ENCODE results near the gene PIK3R5.

PIK3R5 gene

DNA sequence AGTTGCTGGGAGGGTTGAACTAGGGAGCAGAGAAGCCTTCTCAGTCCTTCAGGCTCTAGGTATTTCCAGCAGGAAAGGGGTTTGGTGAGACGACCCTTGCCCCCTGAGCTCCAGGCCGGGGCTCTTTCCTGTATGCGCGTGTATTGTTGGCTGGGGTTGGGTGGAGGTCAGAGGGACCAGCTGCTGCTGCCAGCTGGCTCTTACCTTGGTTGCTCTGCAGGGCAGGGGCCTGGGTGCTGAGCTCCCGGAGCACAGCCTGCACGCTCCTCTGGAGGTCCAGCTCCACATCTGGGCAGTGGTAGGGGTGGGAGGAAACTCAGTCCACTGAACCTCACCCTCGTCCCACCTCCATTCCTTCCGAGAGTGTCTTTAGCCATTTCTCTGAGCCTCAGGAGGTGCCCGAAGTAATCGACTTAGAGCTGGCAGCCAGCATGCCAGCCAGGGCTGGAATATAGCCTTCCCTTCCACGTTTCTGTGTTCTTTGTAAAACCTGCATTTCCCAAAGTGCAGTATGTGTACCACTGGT is 126.0 kb downstream of the PIK3R5 start:
- in situ Hi-C loops (cut with HindIII; ENCODE audit: low sequenced_read_pairs) = no loop called here

DNA sequence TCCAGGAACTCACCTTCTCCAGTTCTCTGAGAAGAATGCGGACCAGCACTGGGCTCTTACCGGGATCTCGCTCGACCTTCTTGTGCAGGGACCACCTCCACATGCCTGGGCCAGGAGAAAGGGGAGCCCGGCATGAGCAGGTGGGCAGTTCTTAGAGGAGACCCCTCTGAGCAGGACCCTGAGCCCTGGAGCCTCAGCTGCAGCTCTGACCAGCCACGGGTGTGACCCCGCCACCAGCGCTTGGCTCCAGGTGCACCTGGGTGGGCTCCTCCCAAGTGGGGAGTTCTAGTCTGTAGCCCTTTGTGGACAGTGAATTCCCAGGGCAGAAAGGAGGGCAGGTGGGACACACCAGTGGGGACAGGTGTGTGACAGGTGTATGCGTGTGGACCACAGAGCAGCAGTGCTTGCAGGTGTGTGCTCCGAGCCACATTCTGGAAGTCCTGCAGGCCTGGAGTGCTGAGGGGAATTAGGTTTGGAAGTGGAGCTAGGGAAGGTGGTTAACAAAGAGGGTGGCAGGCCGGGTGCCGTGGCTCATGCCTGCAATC is 126.9 kb downstream of the PIK3R5 start:
- in situ Hi-C loops (cut with HindIII; ENCODE audit: low sequenced_read_pairs) = no loop called here

DNA sequence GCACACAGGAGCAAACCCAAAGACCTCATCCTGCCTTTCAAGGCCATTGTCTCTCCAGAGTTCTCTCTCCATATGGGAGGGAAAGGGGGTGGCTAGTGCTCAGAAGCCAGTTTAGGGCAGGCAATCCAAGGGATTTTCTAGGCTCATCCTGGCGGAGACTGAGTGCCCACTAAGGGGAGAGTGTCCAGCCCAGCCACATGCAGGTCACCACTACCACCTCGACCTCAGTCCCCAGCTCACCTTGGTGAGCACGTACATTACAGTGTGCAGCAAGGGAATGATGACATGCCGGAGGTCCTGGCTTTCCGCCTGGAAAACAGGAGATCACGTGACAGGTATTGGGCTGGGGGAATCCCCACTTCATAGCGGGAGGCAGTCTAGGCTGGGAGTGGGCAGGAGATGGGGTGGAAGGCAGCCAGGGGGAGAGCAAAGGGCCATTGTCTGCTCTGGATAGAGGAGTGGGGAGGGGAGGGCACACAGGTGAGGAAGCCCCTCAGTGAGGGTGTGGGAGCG is 127.9 kb downstream of the PIK3R5 start:
- in situ Hi-C loops (cut with HindIII; ENCODE audit: low sequenced_read_pairs) = no loop called here

DNA sequence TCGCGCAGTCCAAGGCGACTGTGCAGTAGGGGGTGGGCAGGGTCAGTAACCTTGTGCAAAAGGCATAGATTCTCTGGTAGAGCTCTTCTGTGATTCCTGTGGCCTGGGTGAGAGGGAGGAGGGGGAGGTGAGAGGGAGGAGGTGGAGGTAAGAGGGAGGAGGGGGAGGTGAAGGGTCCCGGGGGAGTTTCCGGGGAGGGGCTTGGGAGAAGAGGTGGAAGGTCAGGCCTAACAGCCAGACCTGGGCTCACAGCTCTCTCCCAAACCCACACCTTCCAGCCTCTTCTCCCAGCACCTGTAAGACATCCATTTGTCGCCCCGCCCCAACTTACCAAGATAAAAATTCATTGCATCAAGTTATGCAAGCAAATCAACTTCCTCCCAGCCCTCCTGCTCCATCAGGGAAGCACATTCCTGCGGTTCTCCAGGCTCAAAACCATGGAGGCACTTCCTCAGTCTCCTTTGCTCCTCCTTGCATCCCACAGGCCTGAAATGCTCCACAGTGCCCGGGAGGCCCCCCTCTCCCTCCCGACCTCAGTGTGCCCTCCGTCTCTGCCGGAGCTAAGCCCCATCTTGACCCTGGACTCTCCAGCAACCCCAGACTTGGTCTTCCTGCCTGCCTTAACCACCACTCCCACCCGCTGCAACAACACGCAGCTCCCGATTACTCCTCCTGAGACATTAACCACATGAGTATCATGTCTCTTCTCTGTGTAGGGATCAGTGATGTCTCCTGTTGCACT is 128.5 kb downstream of the PIK3R5 start:
- in situ Hi-C loops (cut with HindIII; ENCODE audit: low sequenced_read_pairs) = no loop called here

DNA sequence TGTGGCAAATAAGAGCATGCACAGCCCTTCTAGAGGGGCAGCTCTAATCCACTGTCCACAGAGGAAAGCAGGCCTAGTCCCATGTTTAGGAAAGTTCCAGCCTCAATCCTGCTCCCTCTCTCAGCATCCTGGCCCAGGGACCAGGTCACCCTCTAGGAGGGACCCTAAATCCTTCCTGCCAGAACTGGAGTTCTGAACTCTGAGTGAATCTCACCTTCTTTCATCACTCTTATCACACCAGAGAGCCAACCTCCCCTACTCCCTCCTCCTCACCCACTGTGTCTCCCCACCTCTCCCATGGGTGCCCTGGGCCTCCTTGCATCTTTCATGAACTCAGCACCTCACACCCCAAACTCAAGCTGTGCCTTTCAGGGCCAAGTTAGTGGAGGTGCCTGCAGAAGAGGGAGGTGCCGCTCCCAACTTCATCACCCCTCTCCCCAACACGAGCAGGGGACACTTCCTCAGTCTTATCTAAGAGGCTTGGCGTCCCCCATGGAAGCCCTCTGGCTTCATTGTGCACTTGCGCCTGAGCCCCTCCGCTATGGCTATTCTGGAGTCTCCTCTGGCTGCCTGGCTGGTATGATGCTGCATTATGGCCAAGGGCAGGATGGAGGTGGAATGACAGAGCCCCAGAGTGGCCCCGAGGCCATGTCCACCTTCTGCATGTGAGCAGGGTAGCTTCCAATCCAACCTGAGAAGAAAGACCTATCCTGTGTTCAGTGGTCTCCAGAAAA is 129.7 kb downstream of the PIK3R5 start:
- in situ Hi-C loops (cut with HindIII; ENCODE audit: low sequenced_read_pairs) = no loop called here

DNA sequence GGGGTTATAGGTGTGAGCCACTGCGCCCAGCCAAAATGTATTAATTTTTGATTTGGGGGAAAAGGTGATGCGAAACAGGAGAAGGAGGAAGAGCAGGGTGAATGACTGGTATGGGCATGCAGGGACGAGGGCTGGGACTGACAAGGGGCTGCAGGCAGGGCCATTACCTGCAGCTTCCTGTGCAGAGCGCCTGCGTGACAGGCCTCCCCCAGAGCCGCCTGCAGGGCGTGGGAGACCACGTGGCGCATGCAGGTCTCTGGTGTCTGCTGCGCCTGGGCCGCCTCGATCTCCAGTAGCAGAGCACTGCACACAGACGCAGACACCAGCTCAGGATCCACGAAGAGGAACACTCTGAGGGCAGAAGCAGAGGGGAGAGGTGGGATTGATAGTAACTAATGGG is 130.4 kb downstream of the PIK3R5 start:
- in situ Hi-C loops (cut with HindIII; ENCODE audit: low sequenced_read_pairs) = no loop called here

DNA sequence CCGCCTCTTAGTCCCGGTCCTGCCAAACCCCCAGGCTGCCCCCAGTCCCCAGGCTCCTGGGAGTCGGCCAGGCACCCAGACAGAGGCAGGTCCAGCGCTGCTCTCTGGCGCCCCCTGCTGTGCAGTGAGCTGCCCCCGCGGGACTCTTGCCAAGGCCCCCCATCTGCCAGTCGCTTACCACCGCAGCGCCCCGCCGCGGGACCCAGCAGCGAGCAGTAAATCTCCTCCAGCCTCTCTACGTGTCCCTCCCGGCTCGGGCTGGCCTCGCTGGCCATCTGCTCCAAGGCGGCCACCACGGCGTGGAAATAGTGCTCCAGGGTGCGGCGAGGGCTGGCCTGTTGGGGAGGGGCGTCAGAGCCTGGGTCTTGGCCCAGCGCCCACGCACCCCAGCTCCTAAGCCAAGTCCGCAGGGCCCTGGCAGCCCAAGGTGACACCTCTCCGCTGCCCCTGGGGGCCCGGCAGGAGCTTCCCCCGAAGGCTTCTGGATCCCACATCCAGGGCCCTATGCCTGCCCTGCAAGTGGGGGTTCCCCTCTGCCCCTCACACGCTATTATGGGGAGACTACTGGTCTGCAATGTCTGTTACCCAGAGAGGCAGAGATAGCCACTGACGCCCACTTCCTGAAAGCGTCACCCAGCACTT is 132.7 kb downstream of the PIK3R5 start:
- in situ Hi-C loops (cut with HindIII; ENCODE audit: low sequenced_read_pairs) = no loop called here

DNA sequence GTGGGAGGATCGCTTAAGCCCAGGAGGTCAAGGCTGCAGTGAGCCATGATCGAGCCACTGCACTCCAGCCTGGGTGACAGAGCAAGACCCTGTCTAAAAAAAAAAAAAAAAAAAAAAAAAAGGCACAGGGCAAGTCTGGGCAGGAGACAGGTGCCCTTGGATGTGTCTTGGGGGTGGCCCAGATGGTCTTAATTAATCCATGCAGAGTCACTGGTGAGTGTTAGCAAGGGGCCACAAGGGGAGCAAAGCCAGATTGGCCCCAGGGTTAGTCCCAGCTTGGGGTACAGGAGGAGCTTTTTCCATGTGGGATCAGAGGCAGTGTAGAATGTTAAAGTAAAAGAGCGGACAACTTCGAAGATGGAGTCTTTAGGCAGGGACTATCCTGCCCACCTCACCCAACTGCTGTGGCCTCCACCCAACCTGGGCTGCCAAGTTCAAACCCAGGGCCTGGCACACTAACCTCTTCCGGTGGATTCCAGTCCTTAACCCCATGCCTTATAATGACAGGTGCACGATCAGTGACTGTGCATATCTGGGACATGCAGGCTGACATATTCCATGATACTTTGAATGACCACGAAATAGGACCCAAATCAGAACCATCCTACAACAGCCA is 134.2 kb downstream of the PIK3R5 start:
- in situ Hi-C loops (cut with HindIII; ENCODE audit: low sequenced_read_pairs) = no loop called here

DNA sequence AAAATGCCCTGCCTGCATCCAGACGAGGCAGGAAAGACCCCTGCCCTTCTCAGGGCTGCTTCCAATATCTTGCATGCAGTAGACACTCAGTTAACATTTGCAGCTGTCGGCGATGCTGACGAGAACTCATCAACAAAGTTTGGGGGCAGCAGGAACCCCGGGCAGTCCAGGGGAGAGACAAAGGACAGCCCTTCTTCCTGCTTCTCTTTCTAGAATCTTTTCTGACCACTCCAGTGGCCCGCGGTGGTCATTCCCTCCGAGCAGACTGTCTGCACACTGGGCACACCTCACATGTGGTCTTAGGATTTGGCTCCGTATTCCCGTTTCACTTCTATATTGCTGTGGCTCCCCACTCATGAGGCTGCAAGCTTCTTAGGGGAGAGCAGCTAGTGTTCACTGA is 135.4 kb downstream of the PIK3R5 start:
- in situ Hi-C loops (cut with HindIII; ENCODE audit: low sequenced_read_pairs) = no loop called here

DNA sequence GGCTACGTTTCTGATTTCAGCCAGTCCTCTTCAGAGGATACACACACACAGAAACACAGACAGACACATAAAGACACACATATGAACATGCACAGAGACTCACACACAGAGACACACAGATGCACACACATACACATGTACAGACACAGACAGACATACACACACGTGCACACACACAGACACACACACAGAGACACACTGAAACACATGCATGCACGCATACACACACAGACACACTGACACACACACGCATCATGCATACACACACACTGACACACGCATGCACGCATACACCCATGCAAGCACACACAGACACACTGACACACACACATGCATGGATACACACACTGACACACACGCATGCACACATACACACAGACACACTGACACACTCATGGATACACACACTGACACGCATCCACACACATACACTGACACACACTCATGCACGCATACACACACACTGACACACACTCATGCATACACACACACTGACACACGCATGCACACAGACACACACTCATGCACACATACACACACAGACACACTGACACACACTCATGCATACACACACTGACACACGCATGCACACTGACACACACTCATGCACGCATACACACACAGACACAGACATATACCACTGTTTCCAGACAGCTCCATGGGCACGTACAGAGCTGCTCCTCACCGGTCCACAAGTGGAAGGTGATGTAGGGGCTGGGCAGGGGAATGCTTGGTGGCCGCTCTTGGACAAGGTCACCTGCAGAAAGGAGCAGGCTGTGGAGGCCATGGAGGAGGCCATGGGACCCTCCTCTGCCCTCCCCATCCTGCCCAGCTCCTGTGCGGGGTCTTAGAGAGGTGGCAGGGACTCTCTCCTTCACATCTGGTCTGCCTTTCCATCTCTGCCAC is 136.2 kb downstream of the PIK3R5 start:
- in situ Hi-C loops (cut with HindIII; ENCODE audit: low sequenced_read_pairs) = no loop called here

Measured in DLD1 (cell line).